ENCODE results near the gene KAT2B.

DNA sequence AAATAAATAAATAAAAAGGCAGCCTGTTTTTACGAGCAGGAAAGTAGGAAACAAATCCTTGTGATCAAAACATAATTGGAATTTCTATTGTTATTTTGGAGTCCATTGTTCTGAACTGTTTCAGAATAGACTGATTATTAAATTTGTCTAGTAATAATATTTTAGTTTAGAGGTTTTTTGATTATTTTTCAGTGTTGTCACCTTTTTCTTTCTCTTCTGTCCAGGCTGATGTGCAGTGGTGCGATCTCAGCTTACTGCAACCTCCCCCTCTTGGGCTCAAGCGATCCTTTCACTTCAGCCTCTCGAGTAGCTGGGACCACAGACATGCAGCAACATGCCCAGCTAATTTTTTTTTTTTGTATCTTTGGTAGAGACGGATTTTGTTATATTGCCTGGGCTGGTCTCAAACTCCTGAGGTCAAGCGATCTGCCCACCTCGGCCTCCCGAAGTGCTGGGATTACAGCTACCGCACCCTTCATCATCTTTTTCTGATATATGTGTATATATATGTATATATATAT lies 38.0 kb downstream of the KAT2B start:
- TF ChIP-seq, protein P1, sequence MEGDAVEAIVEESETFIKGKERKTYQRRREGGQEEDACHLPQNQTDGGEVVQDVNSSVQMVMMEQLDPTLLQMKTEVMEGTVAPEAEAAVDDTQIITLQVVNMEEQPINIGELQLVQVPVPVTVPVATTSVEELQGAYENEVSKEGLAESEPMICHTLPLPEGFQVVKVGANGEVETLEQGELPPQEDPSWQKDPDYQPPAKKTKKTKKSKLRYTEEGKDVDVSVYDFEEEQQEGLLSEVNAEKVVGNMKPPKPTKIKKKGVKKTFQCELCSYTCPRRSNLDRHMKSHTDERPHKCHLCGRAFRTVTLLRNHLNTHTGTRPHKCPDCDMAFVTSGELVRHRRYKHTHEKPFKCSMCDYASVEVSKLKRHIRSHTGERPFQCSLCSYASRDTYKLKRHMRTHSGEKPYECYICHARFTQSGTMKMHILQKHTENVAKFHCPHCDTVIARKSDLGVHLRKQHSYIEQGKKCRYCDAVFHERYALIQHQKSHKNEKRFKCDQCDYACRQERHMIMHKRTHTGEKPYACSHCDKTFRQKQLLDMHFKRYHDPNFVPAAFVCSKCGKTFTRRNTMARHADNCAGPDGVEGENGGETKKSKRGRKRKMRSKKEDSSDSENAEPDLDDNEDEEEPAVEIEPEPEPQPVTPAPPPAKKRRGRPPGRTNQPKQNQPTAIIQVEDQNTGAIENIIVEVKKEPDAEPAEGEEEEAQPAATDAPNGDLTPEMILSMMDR (IDR thresholded peaks at IDR 0.05 in 2 of 3, conservative IDR thresholded peaks at IDR 0.05 in 1 of 3; ENCODE audit: borderline replicate concordance in 1 of 3, insufficient read depth in 1 of 3, low read depth in 2 of 3, low read length in 2 of 3), result no peak
- TF ChIP-seq SIN3A (IDR thresholded peaks at IDR 0.05; ENCODE audit: low read depth) (no peak), EZH2 (IDR thresholded peaks at IDR 0.05) (no peak), ZFX (IDR thresholded peaks at IDR 0.05) (no peak), ZNF274 (IDR thresholded peaks at IDR 0.05; ENCODE audit: low read depth, low read length) (no peak)
- TF ChIP-seq, protein P2, sequence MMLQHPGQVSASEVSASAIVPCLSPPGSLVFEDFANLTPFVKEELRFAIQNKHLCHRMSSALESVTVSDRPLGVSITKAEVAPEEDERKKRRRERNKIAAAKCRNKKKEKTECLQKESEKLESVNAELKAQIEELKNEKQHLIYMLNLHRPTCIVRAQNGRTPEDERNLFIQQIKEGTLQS (IDR thresholded peaks at IDR 0.05), result no peak
